Activated CD4-positive, alpha-beta T cell treated with anti-CD3 and anti-CD28 coated beads, Interleukin-2, amount 50 U/mL, for 16 hours (primary cell): Measurements from ENCODE around the gene MYLIP.

Source experiments
- DNase-seq: peaks from one replicate; pipeline ENCODE4 v3.0.0-alpha.2; 2020

MYLIP gene

DNA sequence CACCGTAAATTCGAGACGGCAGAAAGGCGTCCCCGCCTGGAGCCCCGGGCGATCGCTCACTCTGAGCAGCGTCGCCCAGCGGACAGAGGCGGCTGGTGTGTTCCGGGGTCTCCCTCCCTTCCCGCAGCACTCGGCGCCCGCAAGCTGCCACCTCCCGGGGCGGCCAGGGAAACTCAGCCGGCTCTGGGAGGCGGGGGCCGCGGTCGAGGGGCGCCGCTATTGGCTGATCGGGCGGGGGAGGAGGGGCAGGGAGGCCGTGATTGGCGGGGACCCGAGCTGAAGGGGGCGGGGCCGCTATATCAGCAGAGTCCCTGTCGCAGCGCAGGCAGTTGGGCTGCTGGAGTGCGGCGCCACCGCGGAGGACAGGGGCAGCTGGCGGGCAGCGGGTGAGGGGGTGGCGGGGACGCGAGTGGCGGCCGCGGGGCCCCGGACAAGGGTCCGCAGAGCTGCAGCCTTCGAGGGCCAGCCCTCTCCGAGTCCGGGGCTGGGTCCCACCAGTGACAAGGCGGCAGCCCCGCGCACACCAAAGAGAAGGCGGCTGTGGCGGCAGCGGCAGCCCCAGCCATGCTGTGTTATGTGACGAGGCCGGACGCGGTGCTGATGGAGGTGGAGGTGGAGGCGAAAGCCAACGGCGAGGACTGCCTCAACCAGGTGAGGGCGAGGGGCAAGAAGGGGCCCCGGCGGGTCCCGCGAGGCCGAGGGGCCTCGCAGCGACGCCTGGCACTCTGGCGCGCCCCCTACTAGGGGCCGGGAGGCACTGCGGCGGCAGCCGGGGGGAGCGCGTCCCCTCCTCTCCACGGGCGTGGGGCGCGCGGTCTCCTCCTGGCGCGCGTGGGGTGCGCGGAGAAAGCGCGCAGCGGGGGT is at the start of gene MYLIP:
MYLIP (plus strand) TSS at position 328 of the 864 bp plus-strand sequence; CDS start at position 565, 237 bp downstream.
- peak; percentile 97 for DNase-seq

DNA sequence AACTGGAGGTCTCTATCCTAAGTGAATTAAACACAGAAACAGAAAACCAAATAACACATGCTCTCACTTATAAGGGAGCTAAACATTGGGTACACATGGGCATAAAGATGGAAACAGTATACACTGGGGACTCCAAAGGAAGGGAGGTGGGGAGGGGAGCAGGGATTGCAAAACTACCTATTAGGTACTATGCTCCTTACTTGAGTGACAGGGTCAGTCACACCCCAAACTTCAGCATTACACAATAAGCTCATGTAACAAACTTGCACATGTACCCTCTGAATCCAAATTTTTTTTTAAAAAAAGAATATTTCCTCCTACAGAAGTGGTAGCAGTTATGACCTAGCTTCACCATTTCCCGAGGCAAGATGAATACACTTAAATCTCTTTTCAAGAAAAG is 49.5 kb upstream of the MYLIP start:
- DNase-seq, result no peak

- DNase-seq, result no peak
These were observed 48.7 kb upstream of the MYLIP start for GRCh38 chr6:16080204-16080603.

DNA sequence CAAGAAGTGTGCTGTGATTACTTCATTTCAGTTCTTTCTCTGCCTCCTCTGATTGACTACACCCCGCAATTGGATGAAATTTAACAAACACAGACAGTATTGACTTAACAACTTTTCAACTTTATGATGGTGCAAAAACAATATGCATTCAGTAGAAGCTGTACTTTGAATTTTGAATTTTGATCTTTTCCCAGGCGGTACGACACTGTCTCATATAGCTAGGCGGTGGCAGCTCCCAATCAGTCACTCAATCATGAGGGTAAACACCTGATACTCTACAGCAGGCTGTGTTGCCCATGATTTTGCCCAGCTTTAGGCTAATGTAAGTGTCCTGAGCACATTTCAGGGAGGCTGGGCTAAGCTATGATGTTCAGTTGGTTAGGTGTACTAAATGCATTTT is 47.6 kb upstream of the MYLIP start:
- no peak for DNase-seq

DNA sequence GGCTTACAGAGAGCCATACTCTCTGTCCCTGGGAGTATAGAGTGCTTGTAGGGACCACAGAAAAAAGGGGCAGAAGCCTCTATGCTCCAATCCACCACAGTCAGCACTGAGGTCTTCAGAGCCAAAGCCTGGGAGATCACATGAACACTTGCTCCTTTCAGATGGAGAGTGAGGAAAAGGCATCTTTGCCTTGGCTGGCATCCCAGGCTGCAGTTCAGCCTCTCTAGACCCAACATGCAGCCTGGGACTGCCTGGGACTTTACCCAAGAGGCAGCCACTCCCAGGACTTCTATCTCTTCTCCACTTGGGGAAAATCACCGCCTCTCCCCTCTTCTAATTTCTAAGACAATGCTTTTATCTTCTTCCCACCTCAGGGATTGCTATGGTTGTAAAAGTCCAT is 46.5 kb upstream of the MYLIP start:
- DNase-seq, result no peak

DNA sequence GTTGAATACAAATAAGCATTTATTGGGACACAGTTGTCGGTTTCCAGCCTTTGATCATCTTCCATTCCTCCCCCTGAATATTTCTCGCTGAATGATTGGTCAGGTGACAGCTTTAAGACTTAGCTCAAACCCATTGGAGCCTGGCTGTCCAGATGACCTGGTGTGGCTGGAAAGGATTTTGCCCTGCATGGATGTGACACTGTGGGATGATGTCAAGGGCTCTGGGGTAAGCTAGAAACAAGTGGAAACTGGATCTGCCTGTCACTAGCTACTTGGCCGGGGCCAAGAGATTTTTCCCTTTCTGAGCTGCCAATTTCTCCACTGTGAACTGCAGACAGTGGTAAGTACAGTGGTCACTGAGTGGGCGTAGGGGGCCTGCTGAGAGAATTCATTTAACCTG is 41.9 kb upstream of the MYLIP start:
- DNase-seq, result no peak

- DNase-seq, result no peak
These were observed 41.5 kb upstream of the MYLIP start for GRCh38 chr6:16087386-16087785.

DNA sequence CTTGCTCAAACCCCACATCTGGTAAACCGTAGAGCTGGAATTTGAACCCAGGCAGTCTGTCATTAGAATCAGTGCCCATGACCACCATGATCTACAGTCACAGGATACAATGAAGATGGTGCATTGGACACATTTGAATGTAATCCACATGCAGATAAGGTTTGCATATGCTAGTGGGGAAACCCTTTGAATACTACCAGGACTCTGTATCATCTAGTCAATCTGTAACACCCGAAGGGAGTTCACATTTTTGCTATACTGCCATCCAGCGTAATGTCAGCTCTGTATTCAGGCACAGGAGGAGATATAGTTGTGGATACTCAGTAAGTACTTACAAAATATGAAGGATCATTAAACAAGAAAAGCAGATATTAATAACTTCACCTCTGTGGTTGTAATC is 40.5 kb upstream of the MYLIP start:
- no peak for DNase-seq

- DNase-seq, result peak; percentile 35
These were observed 39.4 kb upstream of the MYLIP start for GRCh38 chr6:16089232-16090062.

- no peak for DNase-seq
These were observed 38.4 kb upstream of the MYLIP start for GRCh38 chr6:16090452-16090851.

- DNase-seq, result no peak
These were observed 38.0 kb upstream of the MYLIP start for GRCh38 chr6:16090920-16091319.

DNA sequence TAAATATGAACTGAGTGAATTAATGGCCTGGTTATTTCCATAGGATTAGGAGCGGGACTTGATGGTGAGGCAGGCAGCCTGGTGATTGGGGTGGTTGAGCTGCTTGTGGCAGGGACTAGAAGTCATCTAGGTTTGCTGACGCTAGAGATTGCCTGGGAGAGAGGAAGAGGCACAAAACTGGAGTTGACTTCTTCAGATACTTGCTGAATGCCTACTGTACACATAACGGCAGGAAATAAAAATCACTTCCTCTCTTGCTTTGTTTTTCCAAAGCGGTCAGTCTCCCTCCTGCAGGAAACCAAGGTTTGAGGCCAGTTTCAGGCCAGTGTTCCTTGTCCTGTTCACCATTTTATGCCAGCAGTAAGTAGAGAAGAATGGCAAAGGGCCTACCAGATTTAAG is 36.7 kb upstream of the MYLIP start:
- no peak for DNase-seq

DNA sequence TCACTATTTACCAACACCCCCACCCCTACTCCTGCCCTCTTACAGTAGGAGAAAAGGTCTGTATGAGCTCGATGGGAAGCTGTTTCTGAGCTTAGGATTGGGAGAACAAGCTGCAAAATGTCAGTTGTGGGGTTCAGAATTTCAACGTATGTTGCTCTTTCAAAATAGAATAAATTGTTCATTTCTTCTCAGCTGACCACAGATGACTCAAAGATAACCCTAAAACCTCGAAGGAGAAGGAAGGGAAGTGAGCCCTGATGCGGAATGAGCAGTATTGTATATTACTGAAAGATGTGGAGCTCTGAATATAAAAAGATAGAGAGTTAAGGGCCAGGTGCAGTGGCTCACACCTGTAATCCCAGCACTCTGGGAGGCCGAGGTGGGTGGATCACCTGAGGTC is 35.9 kb upstream of the MYLIP start:
- no peak for DNase-seq

DNA sequence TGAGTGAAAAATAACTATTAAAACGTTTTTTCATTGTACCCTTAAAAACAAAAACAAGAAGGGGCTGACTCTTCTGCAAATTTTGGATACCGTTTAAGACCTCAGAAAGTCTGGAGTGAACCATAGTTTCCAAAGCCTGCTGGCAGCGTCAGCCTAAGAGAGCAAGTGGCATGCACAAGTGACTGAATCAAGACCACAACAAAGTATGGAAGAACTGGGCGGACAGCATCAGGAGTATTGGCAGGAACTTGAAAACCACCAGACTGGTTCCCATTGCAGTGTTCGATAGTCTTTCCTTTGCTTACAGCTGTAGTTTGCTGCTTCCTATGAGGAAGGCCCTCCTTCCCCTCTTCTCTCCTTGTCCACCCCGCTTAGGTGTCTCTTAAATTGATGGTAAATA is 33.7 kb upstream of the MYLIP start:
- DNase-seq, result no peak

- peak; percentile 6 for DNase-seq
These were observed 31.3 kb upstream of the MYLIP start for GRCh38 chr6:16097382-16098171.

DNA sequence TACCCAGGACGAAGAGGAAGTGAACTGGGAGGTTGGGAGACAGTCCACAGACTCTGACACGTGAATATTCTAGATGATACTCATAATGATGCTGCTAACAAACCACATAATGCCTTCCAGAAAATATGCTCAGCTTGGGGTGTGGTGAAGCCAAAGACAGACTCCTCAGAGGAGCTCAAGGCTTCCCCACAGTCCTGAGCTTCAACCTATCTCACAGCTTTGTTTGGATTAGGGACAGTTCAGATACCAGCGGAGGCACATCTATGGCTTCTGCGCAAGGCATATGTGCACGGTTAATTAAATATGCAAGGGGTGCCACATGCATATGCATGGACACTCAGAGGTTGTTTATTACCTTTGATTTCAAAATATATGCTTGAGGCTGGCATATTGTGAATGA is 30.7 kb upstream of the MYLIP start:
- DNase-seq, result no peak

DNA sequence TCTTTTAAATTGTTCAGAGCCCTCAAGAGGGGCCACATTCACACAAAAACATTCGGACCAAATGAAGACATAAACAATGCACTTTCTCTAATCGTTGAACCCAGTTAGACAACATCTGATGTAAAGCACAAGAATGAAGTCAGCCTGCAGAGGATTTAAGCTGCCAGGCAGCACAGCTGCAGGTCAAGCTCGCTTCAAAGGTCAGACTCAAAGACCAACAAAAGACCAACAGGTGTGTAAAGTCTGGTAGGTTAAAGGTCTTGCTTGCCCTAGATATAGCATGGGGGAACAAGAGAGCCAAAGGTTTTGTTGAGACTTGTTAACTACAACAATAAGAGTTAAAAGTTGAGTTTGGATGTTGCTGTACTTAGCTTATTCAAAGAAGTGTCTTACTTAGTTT is 26.7 kb upstream of the MYLIP start:
- DNase-seq, result no peak

GRCh38 chr6:16103722-16104121 is 25.2 kb upstream of the MYLIP start:
- DNase-seq, result no peak

- DNase-seq, result no peak
These were observed 24.1 kb upstream of the MYLIP start for GRCh38 chr6:16104624-16105433.

DNA sequence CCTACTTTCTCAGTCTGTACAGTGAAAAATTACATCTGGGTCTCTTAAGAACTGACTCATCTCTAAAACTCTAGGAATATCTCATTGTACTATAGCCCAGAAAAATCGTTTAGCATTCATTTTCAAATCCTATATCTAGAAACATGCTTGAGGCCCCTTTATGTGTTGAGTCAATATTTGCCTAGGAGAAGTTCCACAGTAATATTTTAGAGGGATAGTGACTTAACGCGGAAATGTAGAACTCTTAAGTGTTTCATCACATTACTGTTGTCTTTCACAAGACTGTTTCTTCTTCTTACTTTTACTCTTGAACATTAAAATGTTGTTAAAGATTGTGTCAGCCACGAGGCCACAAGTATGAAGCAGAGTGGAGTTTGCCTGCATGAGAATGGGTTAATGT is 23.0 kb upstream of the MYLIP start:
- no peak for DNase-seq

- DNase-seq, result no peak
These were observed 21.7 kb upstream of the MYLIP start for GRCh38 chr6:16106991-16107787.

GRCh38 chr6:16108419-16108818 is 20.5 kb upstream of the MYLIP start:
- DNase-seq, result no peak
